NCI-H2171 treated with DMSO at 0.1 percent for 48 hours (cell line): ENCODE results near the gene C1R.
"Not testable (repeated sequence)": the region's sequence is repeated elsewhere in the genome, so short reads cannot be mapped to it uniquely, and the experiment has no call there.

Source experiments
- DNase-seq: peaks from one replicate; lab custom pipeline; 2025; lab: John Stamatoyannopoulos, UW

C1R gene

DNA sequence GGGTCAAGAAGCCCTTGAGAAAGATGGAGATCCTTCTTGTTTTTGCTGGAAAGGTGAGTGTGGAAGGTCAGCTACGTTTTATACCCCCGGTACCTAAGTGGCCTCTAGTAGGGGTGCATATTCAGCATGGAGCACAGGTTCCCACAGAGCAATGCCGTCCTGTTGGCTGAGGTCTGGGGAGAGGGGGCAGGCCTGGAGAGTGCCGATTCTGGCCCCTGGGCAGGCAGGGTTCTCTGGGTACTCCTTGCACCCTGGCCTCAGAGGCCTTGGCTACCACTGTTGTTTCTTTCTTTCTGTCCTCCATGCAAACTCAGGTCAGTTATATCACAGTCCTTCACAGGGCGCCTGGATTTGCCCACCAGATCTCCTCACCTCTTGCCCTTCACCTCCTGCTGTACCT is 27.9 kb upstream of the C1R start:
- DNase-seq = no peak

DNA sequence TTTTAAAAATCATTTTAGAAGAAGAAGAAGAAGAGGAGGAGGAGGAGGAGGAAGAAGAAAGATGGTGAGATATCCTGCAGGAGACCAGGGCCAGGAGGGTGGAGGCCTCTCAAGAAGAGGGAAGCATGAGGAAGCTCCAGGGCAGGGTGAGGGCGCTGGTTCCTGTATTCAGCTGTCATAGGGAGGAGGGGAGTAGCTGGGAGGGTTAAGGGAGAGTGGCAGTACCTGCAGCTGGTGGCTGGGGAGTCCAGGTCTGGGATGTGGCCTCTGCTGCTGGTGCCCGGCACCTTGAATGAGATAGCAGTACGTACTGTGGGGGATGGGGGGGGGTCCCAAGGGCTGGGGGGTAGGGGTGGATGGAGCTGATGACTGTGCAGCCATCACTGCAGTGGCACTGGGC is 26.6 kb upstream of the C1R start:
- no peak for DNase-seq

DNA sequence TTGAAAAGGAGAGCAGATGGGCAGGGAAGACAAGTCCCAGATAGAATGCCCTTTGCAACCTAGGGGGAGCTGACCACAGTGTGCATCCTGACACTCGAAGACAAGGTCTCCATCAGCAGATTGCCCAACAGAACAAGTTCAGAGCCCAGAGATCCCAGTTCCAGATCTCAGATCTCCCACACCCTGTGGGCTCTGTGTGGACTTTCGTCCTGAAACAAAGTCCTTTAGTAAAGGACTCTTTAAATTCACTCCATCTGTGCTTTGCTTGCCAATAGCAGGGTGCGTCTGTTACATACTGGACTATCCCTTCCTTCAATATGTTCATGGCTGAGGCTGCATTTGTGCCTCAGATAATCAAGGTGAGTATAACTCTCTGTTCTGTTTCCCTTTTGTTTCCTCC is 25.4 kb upstream of the C1R start:
- DNase-seq = no peak

DNA sequence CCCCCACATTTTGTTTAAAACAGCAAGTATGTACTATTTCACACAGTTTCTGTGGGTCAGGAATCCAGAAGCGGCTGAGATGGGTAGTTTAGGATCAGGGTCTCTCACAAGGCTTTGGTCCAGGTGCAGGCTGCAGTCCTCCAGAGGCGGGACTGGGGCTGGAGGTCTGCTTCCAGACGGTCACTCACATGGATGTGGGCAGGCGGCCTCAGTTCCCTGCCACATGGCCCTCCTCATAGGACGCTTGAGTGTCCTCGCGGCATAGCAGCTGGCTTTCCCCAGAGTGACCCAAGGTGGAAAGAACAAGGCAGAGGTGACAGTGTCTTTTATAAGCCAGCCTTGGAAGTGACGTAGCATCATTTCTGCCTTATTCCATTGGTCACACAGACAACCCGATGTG is 24.7 kb upstream of the C1R start:
- DNase-seq = no peak

DNA sequence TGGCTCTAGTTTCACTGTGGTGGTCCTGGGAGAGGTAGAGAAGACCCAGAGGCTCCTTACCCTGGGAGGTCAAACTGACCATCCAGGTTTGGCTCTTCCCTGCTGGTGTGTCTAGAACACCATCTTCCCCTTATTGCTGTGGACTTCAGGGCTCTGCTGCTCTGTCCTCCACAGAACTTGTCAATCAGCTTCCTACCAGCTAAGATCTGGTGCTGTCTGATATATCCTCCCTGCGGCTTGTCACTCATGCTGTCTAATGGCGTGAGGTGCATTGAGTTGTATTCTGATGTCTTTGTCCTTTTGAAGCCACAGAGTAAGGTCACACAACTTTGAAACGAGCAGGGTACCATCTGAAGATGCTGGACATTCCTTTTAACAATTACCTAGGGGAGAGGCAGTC is 24.0 kb upstream of the C1R start:
- no peak for DNase-seq

DNA sequence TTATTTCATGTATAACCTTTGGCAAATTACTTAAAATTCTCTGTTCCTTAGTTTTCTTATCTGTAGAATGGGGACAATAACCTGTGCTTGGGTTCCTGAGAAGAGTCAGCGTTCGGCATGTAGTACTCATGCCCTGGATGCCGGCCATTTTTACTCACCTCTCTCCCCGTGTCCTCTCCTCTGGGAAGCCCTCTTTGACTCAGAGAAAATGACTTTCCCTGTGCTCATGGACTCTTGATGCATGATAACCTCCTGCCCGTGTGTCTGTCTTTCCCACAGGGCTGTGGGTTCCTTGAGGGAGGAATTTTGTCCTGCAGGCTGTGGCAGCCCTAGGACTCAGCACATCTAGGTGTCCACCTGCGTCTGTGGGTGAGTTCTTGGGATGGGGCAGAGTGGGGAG is 22.6 kb upstream of the C1R start:
- no peak for DNase-seq

DNA sequence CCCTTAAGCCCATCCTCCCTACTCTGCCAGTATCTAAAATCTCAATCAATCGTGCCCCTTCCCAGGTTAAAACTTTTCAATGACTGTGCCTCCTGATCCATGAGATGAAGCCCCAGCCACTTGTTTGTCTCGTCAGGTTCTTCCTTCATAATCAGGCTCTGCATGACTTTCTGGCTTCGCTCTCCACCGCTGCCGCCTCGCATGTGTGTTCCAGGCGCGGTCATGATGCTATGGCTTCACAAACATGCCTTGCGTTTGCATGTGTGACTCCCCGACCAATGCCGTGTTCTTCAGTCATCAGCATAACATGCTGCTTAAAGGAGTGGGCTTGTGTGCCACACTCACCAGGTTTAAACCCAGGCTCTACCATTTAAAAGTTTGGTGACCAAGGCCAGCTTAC is 21.8 kb upstream of the C1R start:
- no peak for DNase-seq

DNA sequence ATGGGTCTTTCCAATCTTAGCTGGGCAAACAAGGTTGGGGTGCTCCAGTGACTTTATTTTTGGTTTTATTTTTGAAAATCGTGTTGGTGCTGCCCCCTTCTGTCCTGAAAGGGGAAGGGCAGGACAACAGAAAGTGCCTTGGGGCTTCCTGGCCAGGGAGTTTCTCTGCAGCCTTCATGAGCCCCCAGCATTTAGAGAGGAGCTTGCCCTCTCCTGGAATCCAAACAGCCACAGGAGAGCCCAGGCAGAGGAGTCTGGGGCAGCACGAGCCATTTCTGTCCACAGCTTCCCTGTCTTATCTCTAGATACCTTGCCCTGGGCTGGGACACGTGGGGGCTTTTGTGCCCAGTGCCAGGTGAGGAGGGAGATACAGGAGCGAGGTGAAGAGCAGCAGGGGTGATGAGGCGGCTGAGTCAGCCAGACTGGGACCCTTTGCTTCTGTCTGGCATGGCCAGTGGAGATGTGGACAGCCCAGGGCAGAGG is 21.2 kb upstream of the C1R start:
- DNase-seq = peak; percentile 89

DNA sequence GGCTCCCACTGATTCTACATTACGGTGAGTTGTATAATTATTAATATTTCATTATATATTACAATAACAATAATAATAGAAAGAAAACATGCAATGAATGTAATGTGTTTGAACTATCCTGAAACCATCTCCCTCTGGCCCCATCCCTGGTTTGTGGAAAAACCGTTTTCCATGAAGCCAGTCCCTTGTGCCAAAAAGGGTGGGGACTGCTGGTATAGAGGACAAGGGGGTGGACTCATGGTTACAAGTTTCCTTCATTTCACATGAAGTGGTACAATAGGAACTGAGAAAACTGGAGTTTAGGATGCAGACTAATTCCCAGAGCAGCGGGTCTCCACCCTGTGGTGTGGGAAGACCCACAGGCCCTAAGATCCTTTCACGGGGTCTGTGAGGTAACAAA is 19.8 kb upstream of the C1R start:
- no peak for DNase-seq

DNA sequence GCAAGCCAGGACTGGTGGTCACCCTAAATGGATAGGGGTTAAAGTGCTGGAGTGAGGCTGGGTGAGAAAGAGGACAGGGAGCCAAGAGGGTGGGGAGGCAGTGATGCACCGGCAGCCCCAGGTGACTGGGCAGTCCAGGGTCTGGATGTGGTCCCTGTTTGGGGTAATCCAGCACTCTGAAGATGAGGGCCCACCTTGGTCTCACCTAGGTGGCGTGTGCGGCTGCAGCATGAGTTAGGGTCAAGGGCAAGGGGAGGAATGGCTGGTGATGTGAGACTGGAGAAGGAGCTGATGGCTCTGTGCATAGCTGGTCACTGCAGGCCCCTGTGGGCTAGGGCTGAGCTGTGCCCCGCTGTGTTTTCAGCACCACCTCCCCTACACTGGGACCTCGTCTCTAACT is 18.4 kb upstream of the C1R start:
- DNase-seq = no peak

DNA sequence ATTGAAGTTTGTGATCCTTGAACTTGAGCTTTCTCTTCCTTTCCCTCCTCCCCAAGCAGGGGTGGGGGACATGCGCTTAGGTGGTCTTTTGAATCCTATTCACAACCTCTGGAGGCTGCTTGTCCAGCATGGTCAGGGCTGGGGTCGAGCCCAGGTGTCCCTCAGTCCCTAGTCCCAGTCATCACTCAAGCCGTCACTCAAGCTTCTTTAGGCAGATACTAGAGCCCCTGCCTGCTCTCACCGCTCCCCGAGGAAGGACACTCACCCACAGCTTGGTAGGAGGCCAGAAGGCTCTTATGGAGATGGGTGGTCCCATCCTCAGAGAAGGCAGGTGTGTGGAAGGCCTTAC is 17.3 kb upstream of the C1R start:
- DNase-seq = no peak

DNA sequence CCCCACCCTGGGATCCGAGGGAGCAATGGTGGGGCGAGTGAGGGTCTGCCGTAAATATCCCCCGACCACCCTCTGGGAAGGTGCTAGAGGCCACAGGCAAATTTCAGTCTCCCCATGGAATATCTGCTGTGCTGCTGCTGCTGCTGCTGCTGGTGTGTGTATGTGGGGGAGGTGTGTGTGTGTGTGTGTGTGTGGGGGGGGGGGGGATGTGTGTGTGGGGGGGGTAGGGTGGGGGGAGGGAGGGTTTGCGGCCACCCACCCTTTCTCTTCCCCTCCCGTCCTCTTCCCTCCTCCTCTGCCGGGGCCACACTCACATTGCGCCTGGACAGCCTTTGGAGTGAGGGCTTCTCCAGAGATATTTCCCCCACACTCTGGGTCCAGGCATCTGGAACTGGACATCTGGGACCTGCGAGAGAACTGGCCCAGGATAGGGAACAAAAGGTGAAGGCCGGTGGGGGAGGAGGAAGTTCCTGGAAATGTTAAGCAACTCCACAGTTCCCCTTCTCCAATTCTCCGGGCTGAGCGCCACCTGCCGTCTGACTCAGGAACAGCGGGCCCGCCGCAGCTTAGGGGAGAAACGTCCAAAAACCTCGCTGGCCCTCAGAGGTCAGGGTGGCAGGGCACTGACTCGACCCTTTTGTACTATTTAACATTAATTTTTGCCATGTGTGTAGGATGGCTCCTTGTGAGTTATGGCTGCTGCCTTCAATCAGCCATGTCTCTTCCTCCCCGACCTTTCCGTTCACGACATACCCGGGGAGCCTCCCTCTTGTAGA is 16.7 kb upstream of the C1R start, which contains the start of gene C1RL:
C1RL (minus strand) TSS at position 419 of the 776 bp plus-strand sequence; CDS start at position 385, 34 bp downstream.
- peak; percentile 95 for DNase-seq

DNA sequence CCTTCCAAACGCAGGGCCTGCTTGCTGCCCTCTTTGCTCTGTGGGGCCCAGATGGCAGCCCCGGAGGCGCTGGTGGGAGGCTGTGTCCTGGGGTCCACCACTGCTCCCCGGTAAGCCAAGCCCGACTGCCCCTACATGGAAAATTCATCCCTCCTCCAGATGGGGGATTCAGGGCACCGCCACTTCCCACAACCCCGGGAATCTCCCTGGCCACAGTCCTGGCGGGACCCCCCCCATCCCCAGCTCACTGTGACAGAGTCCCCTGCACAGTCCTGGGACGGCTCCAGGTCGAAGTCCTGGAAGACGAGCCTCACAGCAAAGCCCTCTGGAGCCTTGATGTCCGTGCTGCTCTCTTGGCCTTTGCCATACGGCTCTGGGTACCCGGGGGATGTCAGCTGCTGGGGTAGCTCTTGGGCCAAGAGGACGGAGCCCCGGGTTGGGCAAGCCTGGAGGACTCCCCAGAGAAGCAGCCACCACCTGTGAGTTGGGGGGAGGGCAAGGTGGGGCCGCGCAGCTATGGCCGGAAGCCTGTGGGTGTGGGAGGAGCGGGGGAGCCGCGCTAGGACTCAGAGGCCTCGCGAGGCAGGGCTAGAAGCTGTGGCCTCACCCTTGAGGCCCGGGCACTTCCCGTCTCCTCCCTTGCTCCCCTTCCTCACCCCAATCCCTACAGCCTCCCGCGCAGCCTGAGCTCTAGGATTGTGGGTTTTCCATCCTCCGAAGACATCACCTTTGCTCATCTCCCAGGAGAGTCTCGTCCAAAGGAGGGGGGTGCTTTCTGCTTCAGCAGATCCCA is 16.0 kb upstream of the C1R start:
- DNase-seq = peak; percentile 75

DNA sequence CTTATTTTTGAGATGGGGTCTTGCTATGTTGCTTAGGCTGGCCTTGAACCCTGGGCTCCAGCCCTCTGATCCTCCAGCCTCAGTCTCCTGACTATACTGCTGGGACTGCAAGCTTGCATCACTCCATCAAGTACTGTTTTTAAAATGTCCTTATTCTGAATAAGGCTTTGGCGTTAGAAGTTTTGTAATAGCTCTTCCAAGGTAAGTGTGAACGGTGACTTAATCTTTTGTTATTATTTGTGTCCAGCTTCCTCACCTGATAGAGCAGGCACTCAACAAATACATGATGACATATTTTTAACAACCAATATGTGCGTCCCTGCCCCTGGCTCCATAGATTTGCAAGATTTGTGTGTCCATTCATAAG is 15.4 kb upstream of the C1R start:
- DNase-seq = no peak

DNA sequence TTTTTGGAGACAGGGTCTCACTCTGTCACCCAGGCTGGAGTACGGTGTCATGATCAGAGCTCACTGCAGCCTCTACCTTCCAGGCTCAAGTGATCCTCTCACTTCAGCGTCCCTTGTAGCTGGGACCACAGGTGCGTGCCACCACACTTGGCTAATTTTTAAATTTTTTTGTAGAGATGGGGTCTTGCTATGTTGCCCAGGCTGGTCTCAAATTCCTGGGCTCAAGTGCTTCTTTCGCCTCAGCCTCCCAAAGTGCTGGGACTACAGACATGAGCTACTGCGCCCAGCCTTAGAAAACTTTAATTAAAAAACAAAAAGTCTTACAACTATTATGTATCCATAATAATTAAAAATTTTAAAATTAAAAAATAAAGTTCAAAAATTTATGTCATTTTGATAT is 14.9 kb upstream of the C1R start:
- not testable (repeated sequence) for DNase-seq

DNA sequence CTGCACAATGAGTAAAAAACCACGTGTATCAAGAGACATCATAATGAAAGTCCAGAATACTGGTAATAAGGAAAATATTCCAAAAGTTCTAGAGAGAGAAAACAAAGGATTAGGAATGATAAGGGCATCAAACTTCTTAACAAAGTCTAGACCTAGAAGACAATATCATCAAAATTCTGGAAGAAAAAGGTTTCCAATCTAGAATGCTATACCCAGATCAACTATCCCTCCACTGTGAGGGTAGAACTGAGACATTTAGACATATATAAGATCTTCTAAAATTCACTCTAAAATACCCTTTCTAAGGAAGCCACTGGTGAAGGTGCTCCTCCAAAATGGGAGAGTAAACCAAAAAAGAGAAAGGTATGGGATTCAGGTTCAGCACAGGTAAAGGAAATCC is 13.8 kb upstream of the C1R start:
- no peak for DNase-seq

DNA sequence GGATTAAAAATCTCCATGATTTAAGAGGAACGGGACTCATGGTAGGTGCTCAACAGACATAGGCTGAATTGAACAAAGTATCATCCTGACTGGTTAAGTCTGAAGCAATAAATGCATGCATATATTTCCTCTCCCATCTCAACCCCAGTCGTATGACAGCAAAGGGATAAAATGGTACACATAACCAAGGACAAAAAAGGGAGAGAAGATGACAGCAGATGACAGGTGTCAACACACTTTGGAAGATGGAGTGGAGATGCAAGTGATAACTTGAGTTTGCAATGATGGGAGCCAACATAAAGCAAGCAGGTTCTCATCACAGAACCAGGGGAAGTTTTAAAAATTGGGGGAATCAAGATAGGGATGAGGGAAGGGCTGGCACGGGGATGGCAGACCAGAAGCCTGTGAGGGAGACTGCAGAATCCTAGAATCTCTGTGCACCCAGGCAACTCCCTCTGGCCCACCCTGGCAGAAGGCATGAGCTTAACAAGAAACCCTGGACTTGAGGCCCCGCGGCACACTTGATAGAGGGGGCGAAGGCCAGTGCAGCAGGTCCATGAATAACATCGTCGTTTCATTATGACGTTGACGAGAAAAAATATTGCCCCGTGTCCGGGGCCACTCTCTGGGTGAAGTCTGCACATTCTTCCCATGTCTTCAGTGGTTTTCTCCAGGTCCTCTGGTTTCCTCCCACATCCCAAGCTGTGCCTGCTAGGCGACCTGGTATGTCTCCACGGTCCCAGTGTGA is 11.8 kb upstream of the C1R start:
- no peak for DNase-seq

DNA sequence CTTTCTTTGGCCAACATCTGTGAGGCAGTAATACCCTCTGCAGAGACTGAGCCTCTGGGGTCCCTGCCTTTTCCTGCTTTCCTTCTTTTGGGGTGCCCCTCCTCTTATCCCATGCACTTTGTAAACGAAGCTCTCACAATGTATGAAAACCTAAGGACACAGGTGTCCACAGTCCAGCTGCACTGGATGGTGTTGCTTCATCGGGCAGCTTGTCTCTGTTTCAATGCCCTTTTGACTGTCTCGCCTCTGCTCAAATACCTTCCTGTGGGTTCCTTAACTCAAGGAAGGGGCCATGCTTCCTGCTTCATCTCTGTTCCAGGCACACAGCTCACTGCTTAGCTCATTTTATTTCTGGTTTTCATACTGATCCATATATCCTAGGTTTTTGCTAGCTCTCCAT is 10.3 kb upstream of the C1R start:
- no peak for DNase-seq

DNA sequence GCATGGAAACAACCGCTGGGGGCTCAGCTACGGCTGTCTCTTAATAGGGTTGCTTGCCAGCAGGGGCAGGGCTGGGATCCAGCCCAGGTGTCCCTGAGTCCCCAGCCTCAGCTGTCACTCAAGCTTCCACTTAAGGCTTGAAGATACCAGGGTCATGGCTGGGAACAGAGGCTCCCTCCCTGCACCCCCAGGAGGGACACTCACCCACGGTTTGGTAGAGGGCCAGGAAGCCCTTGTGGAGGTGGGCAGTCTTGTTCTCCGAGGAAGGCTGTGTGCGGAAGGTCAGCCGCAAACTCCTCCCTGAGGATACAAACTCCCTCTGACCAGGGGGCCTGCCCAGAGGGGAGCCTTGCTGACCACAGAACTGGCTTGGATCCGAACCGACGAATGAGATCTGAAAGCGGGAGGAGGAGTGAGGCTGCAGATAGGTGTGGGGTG is 9.5 kb upstream of the C1R start:
- no peak for DNase-seq

DNA sequence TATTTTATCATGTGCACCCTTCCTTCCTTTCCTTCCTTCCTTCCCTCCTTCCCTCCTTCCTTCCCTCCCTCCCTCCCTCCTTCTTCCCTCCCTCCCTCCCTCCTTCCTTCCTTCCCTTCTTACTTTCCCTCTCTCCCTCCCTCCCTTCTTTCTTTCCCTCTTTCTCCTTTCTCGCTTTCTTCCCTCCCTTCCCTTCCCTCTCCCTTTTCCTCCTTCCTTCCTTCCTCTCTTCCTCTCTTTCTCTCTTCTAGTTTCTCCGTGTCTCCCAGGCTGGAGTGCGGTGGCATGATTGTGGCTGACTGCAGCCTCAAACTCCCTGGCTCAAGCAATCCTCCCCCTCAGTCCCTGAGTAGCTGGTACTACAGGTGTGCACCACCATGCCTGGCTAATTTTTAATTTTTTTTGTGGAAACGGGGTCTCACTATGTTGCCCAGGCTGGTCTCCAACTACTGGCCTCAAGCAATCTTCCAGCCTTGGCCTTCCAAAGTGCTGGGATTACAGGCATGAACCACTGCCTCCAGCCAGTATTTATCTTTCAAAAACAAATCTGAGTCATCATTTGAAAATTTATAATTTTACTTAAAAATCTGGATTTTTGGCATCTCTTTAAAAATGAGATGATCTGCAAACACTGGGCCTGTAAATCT is 8.9 kb upstream of the C1R start:
- DNase-seq = no peak

DNA sequence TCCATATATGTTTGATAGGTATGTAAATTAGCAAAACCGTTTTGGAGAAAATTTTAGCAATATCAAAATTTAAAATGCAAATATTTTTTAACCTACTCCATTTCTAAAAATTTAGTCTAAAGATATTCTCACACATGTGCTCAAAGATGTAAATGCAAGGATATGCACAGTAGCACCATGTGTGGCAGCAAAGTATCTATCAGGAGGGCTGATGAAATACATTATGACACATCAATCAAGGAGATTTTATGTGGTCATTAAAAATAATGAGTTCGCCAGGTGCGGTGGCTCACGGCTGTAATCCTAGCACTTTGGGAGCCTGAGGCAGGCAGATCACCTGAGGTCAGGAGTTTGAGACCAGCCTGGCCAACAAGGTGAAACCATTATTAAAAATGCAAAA is 8.0 kb upstream of the C1R start:
- peak; percentile 58 for DNase-seq

DNA sequence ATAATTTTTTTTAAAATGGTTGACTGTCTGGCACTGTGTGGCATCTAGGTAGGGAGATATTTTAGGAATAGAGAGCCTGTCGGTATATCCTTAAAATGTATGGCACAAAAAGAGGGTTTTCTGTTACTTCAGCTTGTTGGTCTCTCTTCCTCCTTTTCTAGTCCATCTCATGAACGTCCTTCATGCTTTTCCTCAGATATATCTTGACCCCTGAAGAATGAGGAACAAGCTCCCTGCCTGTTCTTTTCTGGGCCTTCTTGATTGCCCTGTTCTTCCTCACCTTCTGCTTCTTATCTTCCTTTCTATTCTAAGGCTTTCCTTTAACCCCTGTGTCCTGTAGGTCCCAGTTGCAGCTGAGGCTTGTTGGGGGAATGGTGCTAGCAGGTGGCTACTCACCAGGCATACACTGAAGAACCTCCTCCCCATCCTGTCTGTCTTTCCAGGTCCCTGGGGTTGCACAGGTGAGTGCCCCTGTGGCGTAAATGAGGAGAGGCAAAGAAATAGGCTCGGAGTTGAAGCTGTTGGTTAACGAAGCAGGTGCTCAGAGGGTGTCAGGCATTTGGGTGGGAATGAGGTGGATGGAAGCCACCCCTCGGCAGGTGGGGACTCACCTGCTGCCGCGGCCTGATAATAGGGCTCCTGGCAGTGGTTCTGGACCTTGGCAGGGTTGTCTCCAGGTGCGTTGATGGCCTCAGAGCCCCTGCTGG is 7.2 kb upstream of the C1R start:
- peak; percentile 62 for DNase-seq
